HG03095 (cell line): Measurements from ENCODE around the gene PABPC1L.
A peak's percentile ranks its signal among the peaks of the same experiment; 100 is the strongest.

ENCODE experiments used
- ATAC-seq: cut with Tn5 transposase; IDR thresholded peaks from one replicate; pipeline ENCODE4 v1.9.1; 2021; ENCODE audit warnings: moderate library complexity; ENCODE audit not compliant: unreplicated experiment

PABPC1L gene

GRCh38 chr20:44966030-44966961 lies 56.4 kb downstream of the PABPC1L start, which contains the start of gene STK4:
Gene STK4, plus strand, starts transcription at chr20:44966512. Its CDS starts 57 bp downstream, at chr20:44966569.
- ATAC-seq = peak; percentile 58

- no peak for ATAC-seq
Observed at GRCh38 chr20:44967207-44967807, 57.4 kb downstream of the PABPC1L start.

GRCh38 chr20:44969300-44969894 lies 59.5 kb downstream of the PABPC1L start:
- ATAC-seq = no peak

- no peak for ATAC-seq
Observed at GRCh38 chr20:44970243-44970757, 60.4 kb downstream of the PABPC1L start.

- ATAC-seq = no peak
Observed at GRCh38 chr20:44973053-44973452, 63.2 kb downstream of the PABPC1L start.

GRCh38 chr20:44976698-44977097 lies 66.8 kb downstream of the PABPC1L start:
- no peak for ATAC-seq

GRCh38 chr20:44979090-44979621 lies 69.3 kb downstream of the PABPC1L start:
- peak; percentile 91 for ATAC-seq

GRCh38 chr20:44981736-44982406 lies 72.0 kb downstream of the PABPC1L start:
- no peak for ATAC-seq

GRCh38 chr20:44983093-44983674 lies 73.3 kb downstream of the PABPC1L start:
- no peak for ATAC-seq

GRCh38 chr20:44988631-44989171 lies 78.8 kb downstream of the PABPC1L start:
- ATAC-seq = no peak
